Measurements from ENCODE around the gene DCHS2. TPM values are rescaled to one million over a fixed set of nuclear protein-coding genes. Genes with fewer than 3 reads are reported as not detected.

Gene DCHS2
- total RNA-seq, 1 donor from 2014 or later = 0.71 TPM

DNA sequence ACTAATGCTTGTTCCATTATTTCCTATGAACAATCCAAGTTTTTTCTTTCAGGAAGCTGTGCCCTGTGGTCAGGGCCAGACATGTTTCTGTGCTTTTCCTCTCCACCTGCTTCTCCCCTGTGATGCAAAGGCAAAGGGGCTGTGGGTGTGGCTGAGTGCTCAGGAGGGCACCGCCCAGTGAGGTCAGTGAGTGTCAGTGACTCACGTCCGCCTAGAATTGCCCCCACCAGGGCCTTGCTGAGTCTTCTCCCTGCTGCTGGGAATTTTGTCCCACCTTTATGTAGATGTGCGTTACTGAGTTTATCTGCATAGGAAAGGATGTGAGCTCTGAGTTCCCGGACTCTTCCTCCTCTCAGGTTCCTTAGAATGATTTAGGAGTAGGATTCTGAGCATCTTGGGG lies 283.2 kb downstream of the DCHS2 start:
- no peak for DNase-seq (ENCODE audit: low spot score)
- H2AFZ ChIP-seq (replicated peaks) = no peak overlapping the region
- TF ChIP-seq EZH2 (IDR thresholded peaks at IDR 0.05) = no peak
- TF ChIP-seq, protein P1, sequence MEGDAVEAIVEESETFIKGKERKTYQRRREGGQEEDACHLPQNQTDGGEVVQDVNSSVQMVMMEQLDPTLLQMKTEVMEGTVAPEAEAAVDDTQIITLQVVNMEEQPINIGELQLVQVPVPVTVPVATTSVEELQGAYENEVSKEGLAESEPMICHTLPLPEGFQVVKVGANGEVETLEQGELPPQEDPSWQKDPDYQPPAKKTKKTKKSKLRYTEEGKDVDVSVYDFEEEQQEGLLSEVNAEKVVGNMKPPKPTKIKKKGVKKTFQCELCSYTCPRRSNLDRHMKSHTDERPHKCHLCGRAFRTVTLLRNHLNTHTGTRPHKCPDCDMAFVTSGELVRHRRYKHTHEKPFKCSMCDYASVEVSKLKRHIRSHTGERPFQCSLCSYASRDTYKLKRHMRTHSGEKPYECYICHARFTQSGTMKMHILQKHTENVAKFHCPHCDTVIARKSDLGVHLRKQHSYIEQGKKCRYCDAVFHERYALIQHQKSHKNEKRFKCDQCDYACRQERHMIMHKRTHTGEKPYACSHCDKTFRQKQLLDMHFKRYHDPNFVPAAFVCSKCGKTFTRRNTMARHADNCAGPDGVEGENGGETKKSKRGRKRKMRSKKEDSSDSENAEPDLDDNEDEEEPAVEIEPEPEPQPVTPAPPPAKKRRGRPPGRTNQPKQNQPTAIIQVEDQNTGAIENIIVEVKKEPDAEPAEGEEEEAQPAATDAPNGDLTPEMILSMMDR (IDR thresholded peaks at IDR 0.05) = no peak

GRCh38 chr4:154205471-154205870 lies 286.1 kb downstream of the DCHS2 start:
- no peak overlapping the region for H3K27ac Mint-ChIP-seq
- Histone ChIP-seq H3K9me3 (ENCODE audit: low read depth) (no peaks in the 10 kb centered on the region), H3K4me1 (no peaks in the 10 kb centered on the region), H3K36me3 (no peaks in the 10 kb centered on the region), H3K4me3 (no peak overlapping the region), H3F3A (ENCODE audit: low read depth) (no peaks in the 10 kb centered on the region), H3K79me2 (ENCODE audit: low read depth) (no peaks in the 10 kb centered on the region), H3K27me3 (no peaks in the 10 kb centered on the region), H3K4me2 (no peak overlapping the region), H2AFZ (replicated peaks) (no peak overlapping the region), H3K27ac (no peak overlapping the region), H4K20me1 (ENCODE audit: low read depth) (no peaks in the 10 kb centered on the region), H3K9ac (no peak overlapping the region)
- no peak overlapping the region for H3K4me3 Mint-ChIP-seq
- H3K9me3 Mint-ChIP-seq = peaks cover 1% of the 10 kb centered on the region
- no peak for DNase-seq (ENCODE audit: low spot score)
- H3K4me1 Mint-ChIP-seq = no peaks in the 10 kb centered on the region
- peaks cover 2% of the 10 kb centered on the region for H3K27me3 Mint-ChIP-seq (ENCODE audit: insufficient read depth, low read depth)
- TF ChIP-seq EZH2phosphoT487 (IDR thresholded peaks at IDR 0.05) = no peak
- TF ChIP-seq EZH2 (IDR thresholded peaks at IDR 0.05) = no peak
- TF ChIP-seq, protein P1 (IDR thresholded peaks at IDR 0.05) = no peak
- peaks cover 2% of the 10 kb centered on the region for H3K36me3 Mint-ChIP-seq

More for the DNA sequence above, 283.2 kb downstream of the DCHS2 start:
- Mint-ChIP-seq H3K36me3 (peaks cover 4% of the 10 kb centered on the region), H3K4me1 (no peaks in the 10 kb centered on the region), H3K9me3 (peaks cover 1% of the 10 kb centered on the region), H3K27me3 (ENCODE audit: insufficient read depth, low read depth) (peaks cover 2% of the 10 kb centered on the region), H3K4me3 (no peak overlapping the region), H3K27ac (no peak overlapping the region)
- Histone ChIP-seq H3K4me1 (no peaks in the 10 kb centered on the region), H3K9me3 (ENCODE audit: low read depth) (no peaks in the 10 kb centered on the region), H4K20me1 (ENCODE audit: low read depth) (no peaks in the 10 kb centered on the region), H3F3A (ENCODE audit: low read depth) (no peaks in the 10 kb centered on the region), H3K4me2 (no peak overlapping the region), H3K79me2 (ENCODE audit: low read depth) (no peaks in the 10 kb centered on the region), H3K27ac (no peak overlapping the region), H3K27me3 (no peaks in the 10 kb centered on the region), H3K9ac (no peak overlapping the region), H3K36me3 (no peaks in the 10 kb centered on the region), H3K4me3 (no peak overlapping the region)

- H3K27me3 Mint-ChIP-seq (ENCODE audit: insufficient read depth, low read depth) = peaks cover 4% of the 10 kb centered on the region
- no peaks in the 10 kb centered on the region for H3K36me3 Mint-ChIP-seq
- Histone ChIP-seq H3K9me3 (ENCODE audit: low read depth) (no peaks in the 10 kb centered on the region), H3K79me2 (ENCODE audit: low read depth) (no peaks in the 10 kb centered on the region), H3K4me1 (no peaks in the 10 kb centered on the region), H4K20me1 (ENCODE audit: low read depth) (no peaks in the 10 kb centered on the region), H3K27me3 (no peaks in the 10 kb centered on the region), H3F3A (ENCODE audit: low read depth) (no peaks in the 10 kb centered on the region), H3K4me3 (no peak overlapping the region), H3K9ac (no peak overlapping the region), H2AFZ (replicated peaks) (no peak overlapping the region), H3K36me3 (no peaks in the 10 kb centered on the region), H3K27ac (no peak overlapping the region), H3K4me2 (no peak overlapping the region)
- H3K4me3 Mint-ChIP-seq = no peak overlapping the region
- H3K4me1 Mint-ChIP-seq = no peaks in the 10 kb centered on the region
- TF ChIP-seq EZH2 (IDR thresholded peaks at IDR 0.05) (no peak), EZH2phosphoT487 (IDR thresholded peaks at IDR 0.05) (no peak)
- TF ChIP-seq, protein P1 (IDR thresholded peaks at IDR 0.05) = no peak
- H3K9me3 Mint-ChIP-seq = peaks cover 18% of the 10 kb centered on the region
- no peak overlapping the region for H3K27ac Mint-ChIP-seq
- DNase-seq (ENCODE audit: low spot score) = no peak
Observed at GRCh38 chr4:154194649-154195048, 296.9 kb downstream of the DCHS2 start.

Measured in neural progenitor cell (in vitro differentiated cells).